ENCODE data around the gene MYOT.
"Not testable (repeated sequence)": the region's sequence is repeated elsewhere in the genome, so short reads cannot be mapped to it uniquely, and the experiment has no call there.

Gene MYOT

DNA sequence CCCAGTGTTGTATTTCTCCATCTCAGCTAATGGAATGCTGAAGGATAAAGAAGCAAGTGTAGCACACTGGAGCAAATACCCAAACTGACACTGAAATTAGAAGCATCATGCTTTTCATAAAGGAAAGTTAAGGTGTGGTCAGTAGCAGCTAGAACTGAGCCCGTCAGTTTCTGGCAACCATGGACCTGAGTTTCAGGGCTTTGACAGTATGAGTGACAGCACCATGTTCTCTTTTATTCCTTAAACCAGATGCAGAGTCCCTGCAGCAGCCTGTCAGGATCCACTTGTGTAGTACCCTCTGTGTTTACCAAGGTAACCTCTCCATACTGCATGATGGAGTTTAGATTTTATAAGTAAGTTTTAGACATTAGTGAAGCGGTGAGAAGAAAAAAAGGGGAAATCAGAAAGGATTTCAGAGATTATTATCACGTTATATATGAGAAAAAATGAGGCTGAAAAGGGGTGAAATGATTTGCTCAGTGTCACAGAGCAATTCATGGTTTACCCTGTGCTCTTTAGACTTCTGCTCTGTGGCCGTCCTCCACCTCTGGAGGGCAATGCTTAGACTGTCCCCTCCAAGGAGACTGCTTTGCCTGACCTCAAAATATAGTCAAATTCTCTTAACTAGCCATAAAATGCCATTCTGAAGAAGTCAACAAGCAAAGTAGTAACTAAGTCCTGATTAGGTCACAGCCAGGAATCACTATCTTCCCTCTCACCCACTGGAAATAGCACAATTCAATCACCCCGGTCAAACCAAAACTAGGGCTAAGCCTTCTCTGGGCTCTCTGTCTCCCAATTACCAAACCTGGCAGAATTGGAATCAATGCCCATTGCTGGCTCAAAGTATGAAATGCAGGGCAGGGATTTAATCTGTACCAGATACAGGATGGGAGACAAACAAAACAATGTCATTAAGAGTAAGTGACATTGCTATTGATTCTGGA is 10.5 kb upstream of the MYOT start:
- DNase-seq, result no peak

DNA sequence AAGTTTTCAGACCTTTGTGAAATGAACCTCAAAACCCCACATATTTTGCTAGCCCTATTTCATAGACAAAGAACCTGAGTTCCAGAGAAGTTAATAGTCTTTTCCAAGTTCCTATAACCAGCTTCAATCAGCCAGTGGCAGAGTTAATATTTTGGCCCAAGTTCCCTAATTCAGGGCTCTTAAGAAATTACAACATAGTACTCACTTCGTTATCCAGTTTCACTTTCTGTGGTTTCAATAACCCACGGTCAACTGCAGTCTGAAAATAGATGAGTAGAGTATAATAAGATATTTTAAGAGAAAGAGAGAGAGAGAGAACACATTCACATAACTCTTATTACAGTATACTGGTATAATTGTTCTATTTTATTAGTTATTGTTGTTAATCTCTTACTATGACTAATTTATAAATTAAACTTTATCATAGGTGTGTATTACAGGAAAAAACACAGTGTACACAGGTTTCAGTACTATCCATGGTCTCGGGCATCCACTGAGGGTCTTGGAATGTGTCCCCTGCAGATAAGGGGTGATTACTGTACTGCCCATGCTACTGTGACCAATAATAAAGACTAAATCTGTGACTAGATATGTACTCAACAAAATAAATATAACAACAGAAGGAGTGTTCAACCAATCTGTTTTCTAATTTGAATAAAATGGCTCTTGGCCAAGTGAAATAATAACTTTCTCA is 9.3 kb upstream of the MYOT start:
- DNase-seq, result no peak

GRCh38 chr5:137858954-137859353 is 8.7 kb upstream of the MYOT start:
- DNase-seq, result no peak

DNA sequence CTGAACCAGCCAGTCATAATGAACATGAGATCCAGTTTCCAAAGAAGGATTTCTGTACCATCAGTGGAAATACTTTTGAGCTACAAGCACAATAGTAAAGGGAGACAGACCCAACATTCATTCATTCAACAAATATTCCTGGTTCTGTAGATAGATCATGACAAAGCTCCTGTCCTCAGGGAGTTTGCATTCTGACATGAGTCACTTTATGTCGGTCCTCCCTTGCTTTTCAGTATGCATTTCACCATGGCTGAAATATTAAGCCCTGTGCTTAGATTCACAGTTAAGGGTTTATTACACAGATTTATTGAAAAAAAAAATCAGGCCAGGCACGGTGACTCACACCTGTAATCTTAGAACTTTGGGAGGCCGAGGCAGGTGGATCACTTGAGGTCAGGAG is 5.4 kb upstream of the MYOT start:
- no peak for DNase-seq

DNA sequence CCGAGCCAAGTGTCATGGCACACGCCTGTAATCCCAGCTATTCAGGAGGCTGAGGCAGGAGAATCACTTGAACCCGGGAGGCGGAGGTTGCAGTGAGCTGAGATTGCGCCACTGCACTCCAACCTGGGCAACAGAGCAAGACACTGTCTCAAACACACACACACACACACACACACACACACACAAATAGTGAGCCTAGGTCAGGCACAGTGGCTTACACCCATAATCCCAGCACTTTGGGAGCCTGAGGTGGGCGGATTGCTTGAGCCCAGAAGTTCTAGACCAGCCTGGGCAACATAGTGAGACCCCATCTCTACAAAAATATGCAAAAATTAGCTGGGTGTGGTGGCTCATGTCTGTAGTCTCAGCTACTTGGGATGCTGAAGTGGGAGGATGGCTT is 4.0 kb upstream of the MYOT start:
- DNase-seq, result not testable (repeated sequence)

- DNase-seq, result no peak
Observed at GRCh38 chr5:137866541-137867388, 895 bp upstream of the MYOT start.

GRCh38 chr5:137870647-137871339 is 3.1 kb downstream of the MYOT start:
- no peak for DNase-seq

DNA sequence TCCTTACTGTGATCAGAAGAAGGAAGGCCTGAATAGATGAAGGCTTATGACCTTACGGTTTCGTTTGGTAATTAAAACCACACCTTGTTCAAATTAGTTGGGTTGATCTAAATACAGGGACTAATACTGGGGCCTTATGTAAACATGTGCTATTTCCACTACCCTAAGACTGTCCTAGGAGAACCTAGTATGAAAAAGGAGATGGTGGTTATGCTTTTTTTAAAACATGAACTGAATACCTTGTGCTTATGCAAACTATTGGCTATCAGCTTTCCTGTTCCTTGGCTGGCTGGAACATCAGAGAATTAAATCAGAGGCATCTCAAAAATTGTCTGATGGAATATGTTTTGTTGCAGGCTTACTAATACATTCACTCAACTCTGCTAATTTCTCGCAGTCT is 3.9 kb downstream of the MYOT start:
- DNase-seq, result no peak

DNA sequence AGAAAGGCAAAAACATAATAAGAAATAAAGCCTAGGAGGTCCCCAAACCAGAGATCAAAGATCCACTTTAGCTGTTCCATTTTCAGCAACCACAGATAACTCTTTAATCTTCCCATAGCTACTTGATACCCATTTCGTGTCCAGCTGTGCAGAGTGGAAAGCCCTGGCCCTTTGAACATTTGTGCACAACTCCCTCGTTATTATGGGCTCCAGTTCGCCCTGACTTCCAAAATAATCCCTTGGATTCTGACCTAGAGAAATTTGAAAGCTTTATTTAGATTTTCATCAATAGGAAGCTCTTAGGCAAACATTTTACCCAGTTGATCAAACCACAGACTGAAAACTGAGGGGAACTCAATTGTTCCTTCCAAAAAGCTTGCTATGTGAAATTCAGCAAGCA is 4.8 kb downstream of the MYOT start:
- no peak for DNase-seq

GRCh38 chr5:137876101-137876500 is 8.4 kb downstream of the MYOT start:
- DNase-seq, result no peak

DNA sequence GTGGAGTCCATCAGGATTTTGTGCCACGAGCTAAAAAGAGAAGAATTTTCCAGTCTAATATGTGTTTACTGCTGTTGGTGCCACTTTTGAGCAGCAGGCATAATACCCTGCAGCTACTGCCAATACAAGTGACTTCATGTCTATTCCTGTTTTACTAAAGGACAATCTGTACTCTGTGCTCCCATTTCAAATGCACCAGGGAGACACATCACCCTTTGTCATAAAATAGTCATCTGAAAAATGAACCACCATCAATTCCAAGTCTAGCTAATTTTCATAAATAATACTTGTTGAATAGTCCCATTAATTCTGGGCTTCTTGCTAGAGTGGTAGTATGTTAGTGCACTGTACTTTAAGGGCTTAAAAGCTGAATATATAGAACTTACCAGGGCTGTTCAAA is 12.7 kb downstream of the MYOT start:
- DNase-seq, result no peak

GRCh38 chr5:137887831-137888230 is 20.2 kb downstream of the MYOT start:
- no peak for DNase-seq

DNA sequence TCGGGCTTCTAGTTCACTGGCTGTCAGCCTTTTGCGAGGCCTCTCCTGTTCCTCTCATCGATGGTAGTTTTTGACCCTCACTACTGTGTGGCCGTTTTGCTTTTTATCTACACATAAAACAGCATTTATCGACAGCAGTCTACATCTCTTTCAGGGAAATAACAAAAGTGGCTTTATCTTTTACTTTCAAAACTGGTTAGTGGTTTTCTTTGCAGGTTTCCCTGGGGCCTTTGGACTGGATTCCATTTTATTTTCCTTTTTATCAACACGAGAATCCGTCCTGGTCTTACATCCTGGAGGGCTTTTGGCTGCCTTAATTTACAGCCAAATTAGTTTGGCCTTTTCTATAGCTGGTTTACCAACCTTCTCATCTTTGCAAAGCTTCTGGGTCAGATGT is 20.8 kb downstream of the MYOT start:
- no peak for DNase-seq

GRCh38 chr5:137888863-137889759 is 21.5 kb downstream of the MYOT start, which contains the start of gene PKD2L2:
Gene PKD2L2, plus strand, starts transcription at chr5:137889457. Its CDS starts 35 bp downstream, at chr5:137889492.
- no peak for DNase-seq

DNA sequence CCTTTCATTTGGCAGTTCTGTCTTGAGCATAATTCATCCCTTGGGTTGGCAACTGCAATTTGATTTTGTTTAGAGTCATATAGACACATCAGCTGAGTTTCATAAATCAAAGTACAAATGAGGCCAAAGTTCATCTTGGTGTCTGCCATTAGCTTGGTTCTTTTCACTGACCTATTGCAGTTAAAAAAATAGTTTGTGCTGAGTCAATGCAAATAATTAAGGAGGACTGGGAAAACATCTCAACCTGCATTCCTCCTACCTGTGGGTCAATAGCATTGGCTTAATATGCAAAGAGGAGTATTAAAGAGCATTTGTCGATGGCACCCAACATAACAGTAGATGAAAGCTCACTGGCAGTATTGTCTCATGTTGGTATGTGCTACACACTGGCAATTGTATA is 23.2 kb downstream of the MYOT start:
- DNase-seq, result no peak

- no peak for DNase-seq
Observed at GRCh38 chr5:137891849-137892248, 24.2 kb downstream of the MYOT start.

GRCh38 chr5:137894586-137894985 is 26.9 kb downstream of the MYOT start:
- DNase-seq, result no peak

GRCh38 chr5:137896560-137896959 is 28.9 kb downstream of the MYOT start:
- no peak for DNase-seq

GRCh38 chr5:137899493-137899892 is 31.8 kb downstream of the MYOT start:
- no peak for DNase-seq

DNA sequence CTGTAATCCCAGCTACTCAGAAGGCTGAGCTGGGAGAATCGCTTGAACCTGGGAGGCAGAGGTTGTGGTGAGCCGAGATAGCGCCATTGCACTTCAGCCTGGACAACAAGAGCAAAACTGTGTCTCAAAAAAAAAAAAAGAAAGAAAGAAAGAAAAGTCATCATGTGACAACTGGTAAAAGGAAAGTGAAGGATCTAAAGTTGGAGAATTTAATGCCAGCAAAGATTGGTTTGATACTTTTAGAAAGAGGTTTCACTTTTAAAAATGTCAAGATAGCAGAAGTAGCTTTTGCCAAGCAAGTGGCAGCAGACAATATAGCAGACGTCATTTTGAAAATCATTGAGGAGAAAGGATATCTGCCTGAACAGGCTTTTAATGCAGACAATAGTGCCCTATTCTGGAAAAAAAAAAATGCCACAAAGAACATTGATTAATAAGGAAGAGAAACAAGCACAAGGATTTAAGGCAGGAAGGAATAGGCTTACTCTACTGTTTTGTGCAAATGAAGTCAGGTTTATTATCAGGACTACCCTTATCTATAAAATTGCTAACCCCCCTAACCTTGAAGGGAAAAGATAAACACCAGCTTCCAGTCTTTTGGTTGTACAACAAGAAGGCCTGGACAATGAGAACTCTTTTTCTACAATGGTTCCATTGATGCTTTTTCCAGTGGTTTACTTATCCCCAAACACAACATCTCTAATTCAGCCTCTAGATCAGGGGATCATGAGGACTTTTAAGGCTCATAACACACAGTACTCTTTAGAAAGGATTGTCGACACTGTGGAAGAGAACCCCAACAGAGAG is 33.6 kb downstream of the MYOT start:
- no peak for DNase-seq
